ENCODE measurements around the gene MGARP.

MGARP gene

DNA sequence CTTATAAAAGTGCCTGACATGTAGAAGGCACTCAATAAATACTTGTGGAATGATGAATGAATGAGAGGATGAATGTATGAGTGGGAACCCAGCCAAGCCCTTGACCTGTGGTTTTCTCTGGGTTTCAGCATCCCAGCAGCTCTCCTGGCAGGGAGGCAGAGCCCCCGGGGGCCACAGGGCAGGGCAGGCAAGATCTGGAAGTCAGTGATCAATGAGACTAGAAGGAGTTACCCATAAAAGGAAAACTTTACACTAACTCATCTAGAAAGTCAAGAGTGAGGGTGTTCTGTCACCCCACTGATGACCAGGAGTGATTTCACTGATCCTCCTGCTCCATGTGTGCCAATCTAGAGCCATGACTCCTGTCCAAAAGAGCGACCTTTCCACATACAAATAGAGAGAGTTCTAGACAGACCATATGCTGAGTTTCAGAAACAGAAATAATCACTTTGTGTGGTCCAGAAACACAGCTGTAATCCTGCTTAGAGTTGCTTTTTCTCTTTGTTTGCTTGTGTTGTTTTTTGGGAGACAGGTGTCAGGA is 37.4 kb downstream of the MGARP start:
- H2AFZ ChIP-seq (ENCODE audit: low read depth) = peak overlapping the region; percentile 12; the same call in 1 of the 2 replicates
- peak overlapping the region; percentile 72 for H3K4me2 ChIP-seq
- H4K20me1 ChIP-seq (ENCODE audit: insufficient read depth) = no peaks in the 10 kb centered on the region
- H3K4me3 ChIP-seq (IDR thresholded peaks at IDR 0.05; ENCODE audit: insufficient read depth, low read depth, low read length) = no peak overlapping the region
- H3K9ac ChIP-seq = peak overlapping the region; percentile 16; the same call in 1 of the 2 replicates
- H3K79me2 ChIP-seq (ENCODE audit: insufficient read depth, low read depth) = no peaks in the 10 kb centered on the region
- TF ChIP-seq, protein P1, sequence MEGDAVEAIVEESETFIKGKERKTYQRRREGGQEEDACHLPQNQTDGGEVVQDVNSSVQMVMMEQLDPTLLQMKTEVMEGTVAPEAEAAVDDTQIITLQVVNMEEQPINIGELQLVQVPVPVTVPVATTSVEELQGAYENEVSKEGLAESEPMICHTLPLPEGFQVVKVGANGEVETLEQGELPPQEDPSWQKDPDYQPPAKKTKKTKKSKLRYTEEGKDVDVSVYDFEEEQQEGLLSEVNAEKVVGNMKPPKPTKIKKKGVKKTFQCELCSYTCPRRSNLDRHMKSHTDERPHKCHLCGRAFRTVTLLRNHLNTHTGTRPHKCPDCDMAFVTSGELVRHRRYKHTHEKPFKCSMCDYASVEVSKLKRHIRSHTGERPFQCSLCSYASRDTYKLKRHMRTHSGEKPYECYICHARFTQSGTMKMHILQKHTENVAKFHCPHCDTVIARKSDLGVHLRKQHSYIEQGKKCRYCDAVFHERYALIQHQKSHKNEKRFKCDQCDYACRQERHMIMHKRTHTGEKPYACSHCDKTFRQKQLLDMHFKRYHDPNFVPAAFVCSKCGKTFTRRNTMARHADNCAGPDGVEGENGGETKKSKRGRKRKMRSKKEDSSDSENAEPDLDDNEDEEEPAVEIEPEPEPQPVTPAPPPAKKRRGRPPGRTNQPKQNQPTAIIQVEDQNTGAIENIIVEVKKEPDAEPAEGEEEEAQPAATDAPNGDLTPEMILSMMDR (conservative IDR thresholded peaks at IDR 0.05; ENCODE audit: low read depth, low read length) = no peak
- peak overlapping the region; percentile 70 for H3K27ac ChIP-seq
- H3K36me3 ChIP-seq (ENCODE audit: insufficient read depth) = no peaks in the 10 kb centered on the region
- H3K4me1 ChIP-seq (ENCODE audit: low read depth, poor library complexity, severe bottlenecking) = peaks cover 59% of the 10 kb centered on the region
- no peaks in the 10 kb centered on the region for H3K27me3 ChIP-seq (ENCODE audit: insufficient read depth, low read depth)

DNA sequence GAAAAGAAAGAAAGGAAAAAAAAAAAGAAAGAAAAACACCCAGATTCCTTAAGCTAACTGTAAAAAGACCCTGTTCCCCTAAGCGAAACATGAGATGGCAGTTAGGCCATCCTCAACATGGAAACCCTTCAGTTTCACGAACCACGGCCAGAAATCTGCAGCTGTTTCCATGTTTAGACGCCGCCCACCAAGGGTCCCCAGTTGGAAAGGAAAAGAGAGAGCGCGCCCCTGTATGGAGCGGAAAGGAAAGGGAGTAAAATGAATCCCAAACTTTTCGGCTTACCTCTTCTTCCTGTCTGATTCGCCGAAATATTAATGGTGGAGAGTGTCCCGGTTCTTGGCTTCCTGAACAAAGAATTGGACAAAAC is 38.3 kb downstream of the MGARP start:
- Histone ChIP-seq H3K4me2 (peak overlapping the region; percentile 72; the same call in 1 of the 2 replicates), H3K36me3 (ENCODE audit: insufficient read depth) (no peaks in the 10 kb centered on the region), H4K20me1 (ENCODE audit: insufficient read depth) (no peaks in the 10 kb centered on the region), H2AFZ (ENCODE audit: low read depth) (no peak overlapping the region), H3K9ac (no peak overlapping the region), H3K27me3 (ENCODE audit: insufficient read depth, low read depth) (no peaks in the 10 kb centered on the region), H3K4me1 (ENCODE audit: low read depth, poor library complexity, severe bottlenecking) (peaks cover 52% of the 10 kb centered on the region), H3K27ac (peak overlapping the region; percentile 70; the same call in 1 of the 2 replicates), H3K4me3 (IDR thresholded peaks at IDR 0.05; ENCODE audit: insufficient read depth, low read depth, low read length) (no peak overlapping the region), H3K79me2 (ENCODE audit: insufficient read depth, low read depth) (no peaks in the 10 kb centered on the region)
- TF ChIP-seq, protein P1 (conservative IDR thresholded peaks at IDR 0.05; ENCODE audit: low read depth, low read length) = no peak

DNA sequence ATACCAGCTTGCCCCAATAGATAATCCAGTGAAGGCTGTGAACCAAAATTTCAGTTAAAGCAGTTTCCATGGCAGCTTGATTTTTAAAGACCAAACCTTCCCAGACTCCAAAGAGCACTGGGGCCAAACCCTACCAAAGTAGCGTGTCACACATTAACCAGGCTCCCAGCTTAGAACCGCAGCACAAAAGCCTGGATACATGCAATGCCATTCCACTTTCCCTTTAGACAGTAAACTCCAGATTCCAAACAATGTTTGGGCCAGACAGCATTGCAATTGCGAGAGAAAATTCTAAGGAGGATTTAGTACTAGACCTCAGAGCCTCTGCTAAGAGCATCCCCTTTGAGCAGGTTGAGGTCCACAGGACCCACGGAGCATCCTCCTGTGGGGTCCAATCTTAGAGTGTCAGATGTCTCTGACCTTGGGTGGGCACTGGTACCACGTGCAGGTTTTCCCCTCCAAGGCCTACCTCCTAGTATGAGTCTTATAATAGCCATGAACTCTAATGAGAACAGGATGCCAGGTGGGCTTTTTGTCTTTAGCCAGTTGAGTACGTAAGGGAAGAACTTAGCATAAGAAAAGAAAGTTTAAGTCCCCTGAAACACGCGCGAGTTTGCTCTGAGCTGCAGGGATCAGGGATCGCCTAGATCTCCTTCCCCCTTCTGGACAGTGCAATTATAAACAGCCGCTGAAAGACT is 38.8 kb downstream of the MGARP start:
- peaks cover 53% of the 10 kb centered on the region for H3K4me1 ChIP-seq (ENCODE audit: low read depth, poor library complexity, severe bottlenecking)
- H3K9ac ChIP-seq = no peak overlapping the region
- H3K4me2 ChIP-seq = peak overlapping the region; percentile 72; the same call in 1 of the 2 replicates
- no peaks in the 10 kb centered on the region for H3K79me2 ChIP-seq (ENCODE audit: insufficient read depth, low read depth)
- TF ChIP-seq, protein P1 (conservative IDR thresholded peaks at IDR 0.05; ENCODE audit: low read depth, low read length) = no peak
- no peak overlapping the region for H2AFZ ChIP-seq (ENCODE audit: low read depth)
- H4K20me1 ChIP-seq (ENCODE audit: insufficient read depth) = no peaks in the 10 kb centered on the region
- no peaks in the 10 kb centered on the region for H3K27me3 ChIP-seq (ENCODE audit: insufficient read depth, low read depth)
- H3K4me3 ChIP-seq (IDR thresholded peaks at IDR 0.05; ENCODE audit: insufficient read depth, low read depth, low read length) = no peak overlapping the region
- H3K36me3 ChIP-seq (ENCODE audit: insufficient read depth) = no peaks in the 10 kb centered on the region
- no peak overlapping the region for H3K27ac ChIP-seq

DNA sequence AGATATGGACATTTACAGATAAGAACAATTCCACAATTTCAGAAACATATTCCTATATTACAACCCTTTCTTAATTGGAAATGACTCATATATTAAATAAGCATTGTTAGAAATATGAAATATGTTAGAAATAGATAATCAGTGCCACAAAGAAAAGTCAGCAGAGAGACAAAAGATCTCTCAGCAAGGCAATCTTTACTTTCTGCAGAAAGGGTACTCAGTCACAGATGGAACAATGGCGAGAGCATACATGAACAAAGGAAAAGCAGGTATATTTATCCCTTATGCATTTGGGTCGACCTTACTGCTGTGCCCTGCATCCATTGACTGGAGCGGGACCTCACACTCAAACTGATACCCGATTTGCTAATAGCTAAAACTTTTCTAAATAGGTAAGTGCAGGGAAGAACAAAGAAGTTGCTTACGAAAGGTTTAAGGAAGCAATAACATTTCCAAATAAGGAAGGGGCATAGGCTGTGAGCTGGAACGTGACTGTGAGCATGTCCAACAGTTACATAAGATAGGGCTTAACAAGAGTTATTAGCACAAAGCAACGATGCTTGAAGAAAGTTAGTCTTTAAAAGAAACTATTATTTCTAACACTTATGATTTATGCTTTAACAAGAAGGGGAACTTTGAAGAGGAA is 40.8 kb downstream of the MGARP start:
- Histone ChIP-seq H3K4me2 (no peak overlapping the region), H3K36me3 (ENCODE audit: insufficient read depth) (no peaks in the 10 kb centered on the region)
- TF ChIP-seq, protein P1 (conservative IDR thresholded peaks at IDR 0.05; ENCODE audit: low read depth, low read length) = no peak

More for the DNA sequence above, 40.8 kb downstream of the MGARP start:
- Histone ChIP-seq H2AFZ (ENCODE audit: low read depth) (no peak overlapping the region), H3K27ac (no peak overlapping the region), H3K9ac (no peak overlapping the region), H3K27me3 (ENCODE audit: insufficient read depth, low read depth) (no peaks in the 10 kb centered on the region), H3K4me3 (IDR thresholded peaks at IDR 0.05; ENCODE audit: insufficient read depth, low read depth, low read length) (no peak overlapping the region), H3K4me1 (ENCODE audit: low read depth, poor library complexity, severe bottlenecking) (peaks cover 56% of the 10 kb centered on the region), H4K20me1 (ENCODE audit: insufficient read depth) (no peaks in the 10 kb centered on the region), H3K79me2 (ENCODE audit: insufficient read depth, low read depth) (no peaks in the 10 kb centered on the region)

Data from KMS-11 (cell line).